ENCODE measurements around the gene ERMN. TPM values are rescaled to one million over a fixed set of nuclear protein-coding genes. Genes with fewer than 3 reads are reported as not detected.

The ERMN gene
- total RNA-seq, 2 donors from 2014 or later, result 1.3 TPM; not detected in 1

- ATAC-seq (ENCODE audit: insufficient number of reproducible peaks, low FRiP score, low read depth) (no peak), DNase-seq (ENCODE audit: low spot score) (no peak)
- no peaks in the 10 kb centered on the region for H3K9me3 ChIP-seq
- H3K4me3 ChIP-seq, result no peak overlapping the region
- H3K27ac ChIP-seq, result no peak overlapping the region
- TF ChIP-seq, protein P1, sequence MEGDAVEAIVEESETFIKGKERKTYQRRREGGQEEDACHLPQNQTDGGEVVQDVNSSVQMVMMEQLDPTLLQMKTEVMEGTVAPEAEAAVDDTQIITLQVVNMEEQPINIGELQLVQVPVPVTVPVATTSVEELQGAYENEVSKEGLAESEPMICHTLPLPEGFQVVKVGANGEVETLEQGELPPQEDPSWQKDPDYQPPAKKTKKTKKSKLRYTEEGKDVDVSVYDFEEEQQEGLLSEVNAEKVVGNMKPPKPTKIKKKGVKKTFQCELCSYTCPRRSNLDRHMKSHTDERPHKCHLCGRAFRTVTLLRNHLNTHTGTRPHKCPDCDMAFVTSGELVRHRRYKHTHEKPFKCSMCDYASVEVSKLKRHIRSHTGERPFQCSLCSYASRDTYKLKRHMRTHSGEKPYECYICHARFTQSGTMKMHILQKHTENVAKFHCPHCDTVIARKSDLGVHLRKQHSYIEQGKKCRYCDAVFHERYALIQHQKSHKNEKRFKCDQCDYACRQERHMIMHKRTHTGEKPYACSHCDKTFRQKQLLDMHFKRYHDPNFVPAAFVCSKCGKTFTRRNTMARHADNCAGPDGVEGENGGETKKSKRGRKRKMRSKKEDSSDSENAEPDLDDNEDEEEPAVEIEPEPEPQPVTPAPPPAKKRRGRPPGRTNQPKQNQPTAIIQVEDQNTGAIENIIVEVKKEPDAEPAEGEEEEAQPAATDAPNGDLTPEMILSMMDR (IDR thresholded peaks at IDR 0.05), result no peak
- no peaks in the 10 kb centered on the region for H3K27me3 ChIP-seq (replicated peaks; ENCODE audit: insufficient read depth)
- no peaks in the 10 kb centered on the region for H3K4me1 ChIP-seq (ENCODE audit: control insufficient read depth in 1 of 2, low read depth in 2 of 2)
- no peaks in the 10 kb centered on the region for H3K36me3 ChIP-seq
Observed at GRCh38 chr2:157305723-157306110, 19.9 kb downstream of the ERMN start.

DNA sequence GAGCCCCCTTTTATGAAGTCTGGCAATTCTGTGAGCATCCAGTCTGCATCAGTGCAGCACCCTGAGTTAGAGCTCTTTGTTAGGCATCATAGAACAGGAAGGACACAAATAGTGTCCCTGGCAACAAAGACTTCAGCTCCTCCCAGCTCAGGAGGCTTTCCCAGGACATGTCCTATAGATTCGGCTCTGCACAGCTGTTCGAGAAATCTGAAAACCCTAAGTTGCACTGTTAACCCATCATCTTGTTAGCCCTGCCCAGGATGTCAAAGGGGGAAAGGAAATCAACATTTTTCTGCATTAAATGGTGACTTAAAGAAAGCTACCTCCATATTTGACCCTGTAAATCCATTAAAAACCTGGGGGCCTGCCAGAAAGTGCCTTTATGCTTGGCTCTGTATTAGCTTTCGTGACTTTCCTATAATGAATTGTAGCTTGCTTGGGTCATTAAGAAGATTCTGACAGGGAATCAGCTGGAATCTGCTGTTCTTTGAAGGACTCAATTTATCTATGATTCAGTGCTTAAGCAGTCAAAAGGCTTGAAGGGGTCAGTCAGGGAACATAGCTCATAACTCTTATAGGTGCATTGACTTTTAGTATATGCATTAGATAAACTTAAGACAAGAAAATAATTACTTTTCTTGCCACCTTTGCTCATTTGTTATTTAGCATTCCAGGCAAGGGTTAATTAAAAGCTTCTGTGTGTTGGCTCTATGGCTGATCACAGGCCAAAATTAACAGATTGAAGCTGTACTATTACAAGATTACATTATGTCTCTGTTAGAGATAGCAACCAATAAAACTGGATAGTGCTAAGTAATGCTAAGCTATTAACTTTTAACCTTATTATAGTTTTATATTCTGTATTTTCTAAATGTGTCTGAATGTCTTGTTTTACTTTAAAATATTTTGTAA is 20.6 kb downstream of the ERMN start:
- ATAC-seq (ENCODE audit: insufficient number of reproducible peaks, low FRiP score, low read depth), result no peak

DNA sequence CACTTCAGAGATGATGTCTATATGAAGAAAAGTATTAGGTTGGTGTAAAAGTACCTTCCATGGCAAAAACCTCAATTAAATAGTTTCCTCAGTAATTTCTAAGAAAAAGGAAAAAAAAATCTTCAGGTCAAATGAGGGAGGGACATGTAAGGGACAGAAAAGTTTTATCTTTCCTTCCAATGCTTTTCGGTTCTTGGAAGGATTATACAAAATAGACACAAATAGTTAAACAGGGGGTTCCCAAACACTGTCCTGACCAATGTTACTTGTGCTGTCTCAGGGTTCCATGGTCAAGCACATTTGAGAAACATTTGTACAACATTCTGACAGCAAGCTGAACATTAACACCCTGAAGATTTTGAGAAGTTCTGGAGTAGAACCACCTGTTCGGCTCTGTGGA is 22.0 kb downstream of the ERMN start:
- Histone ChIP-seq H3K27ac (no peak overlapping the region), H3K36me3 (no peaks in the 10 kb centered on the region), H3K9me3 (no peaks in the 10 kb centered on the region), H3K27me3 (replicated peaks; ENCODE audit: insufficient read depth) (no peaks in the 10 kb centered on the region), H3K4me1 (ENCODE audit: control insufficient read depth in 1 of 2, low read depth in 2 of 2) (no peaks in the 10 kb centered on the region), H3K4me3 (no peak overlapping the region)
- ATAC-seq (ENCODE audit: insufficient number of reproducible peaks, low FRiP score, low read depth), result no peak
- TF ChIP-seq, protein P1 (IDR thresholded peaks at IDR 0.05), result no peak
- no peak for DNase-seq (ENCODE audit: low spot score)

More for the DNA sequence above, 20.6 kb downstream of the ERMN start:
- H3K36me3 ChIP-seq, result no peaks in the 10 kb centered on the region
- no peak overlapping the region for H3K4me3 ChIP-seq
- H3K27me3 ChIP-seq (replicated peaks; ENCODE audit: insufficient read depth), result no peaks in the 10 kb centered on the region
- TF ChIP-seq, protein P1 (IDR thresholded peaks at IDR 0.05), result no peak
- H3K4me1 ChIP-seq (ENCODE audit: control insufficient read depth in 1 of 2, low read depth in 2 of 2), result no peaks in the 10 kb centered on the region
- no peaks in the 10 kb centered on the region for H3K9me3 ChIP-seq
- DNase-seq (ENCODE audit: low spot score), result no peak
- H3K27ac ChIP-seq, result no peak overlapping the region

GRCh38 chr2:157302492-157303099 is 23.0 kb downstream of the ERMN start:
- no peaks in the 10 kb centered on the region for H3K36me3 ChIP-seq
- ATAC-seq (ENCODE audit: insufficient number of reproducible peaks, low FRiP score, low read depth) (no peak), DNase-seq (ENCODE audit: low spot score) (no peak)
- no peak overlapping the region for H3K27ac ChIP-seq
- H3K9me3 ChIP-seq, result no peaks in the 10 kb centered on the region
- no peak overlapping the region for H3K4me3 ChIP-seq
- TF ChIP-seq, protein P1 (IDR thresholded peaks at IDR 0.05), result peak; percentile 74
- no peaks in the 10 kb centered on the region for H3K4me1 ChIP-seq (ENCODE audit: control insufficient read depth in 1 of 2, low read depth in 2 of 2)
- H3K27me3 ChIP-seq (replicated peaks; ENCODE audit: insufficient read depth), result no peaks in the 10 kb centered on the region

GRCh38 chr2:157301307-157301706 is 24.3 kb downstream of the ERMN start:
- Histone ChIP-seq H3K27me3 (replicated peaks; ENCODE audit: insufficient read depth) (no peaks in the 10 kb centered on the region), H3K36me3 (no peaks in the 10 kb centered on the region), H3K4me1 (ENCODE audit: control insufficient read depth in 1 of 2, low read depth in 2 of 2) (no peaks in the 10 kb centered on the region), H3K9me3 (no peaks in the 10 kb centered on the region), H3K4me3 (no peak overlapping the region), H3K27ac (no peak overlapping the region)
- TF ChIP-seq, protein P1 (IDR thresholded peaks at IDR 0.05), result no peak
- DNase-seq (ENCODE audit: low spot score) (no peak), ATAC-seq (ENCODE audit: insufficient number of reproducible peaks, low FRiP score, low read depth) (no peak)

Measured in thoracic aorta (tissue), 2 donors.